Activated CD4-positive, alpha-beta T cell treated with anti-CD3 and anti-CD28 coated beads, Interleukin-2, amount 50 U/mL, for 48 hours (primary cell): ENCODE results near the gene CAPN13.

Source experiments
- DNase-seq, 2 experiments: peaks; one replicate each; pipeline ENCODE4 v3.0.0-alpha.2; 2020

The CAPN13 gene

DNA sequence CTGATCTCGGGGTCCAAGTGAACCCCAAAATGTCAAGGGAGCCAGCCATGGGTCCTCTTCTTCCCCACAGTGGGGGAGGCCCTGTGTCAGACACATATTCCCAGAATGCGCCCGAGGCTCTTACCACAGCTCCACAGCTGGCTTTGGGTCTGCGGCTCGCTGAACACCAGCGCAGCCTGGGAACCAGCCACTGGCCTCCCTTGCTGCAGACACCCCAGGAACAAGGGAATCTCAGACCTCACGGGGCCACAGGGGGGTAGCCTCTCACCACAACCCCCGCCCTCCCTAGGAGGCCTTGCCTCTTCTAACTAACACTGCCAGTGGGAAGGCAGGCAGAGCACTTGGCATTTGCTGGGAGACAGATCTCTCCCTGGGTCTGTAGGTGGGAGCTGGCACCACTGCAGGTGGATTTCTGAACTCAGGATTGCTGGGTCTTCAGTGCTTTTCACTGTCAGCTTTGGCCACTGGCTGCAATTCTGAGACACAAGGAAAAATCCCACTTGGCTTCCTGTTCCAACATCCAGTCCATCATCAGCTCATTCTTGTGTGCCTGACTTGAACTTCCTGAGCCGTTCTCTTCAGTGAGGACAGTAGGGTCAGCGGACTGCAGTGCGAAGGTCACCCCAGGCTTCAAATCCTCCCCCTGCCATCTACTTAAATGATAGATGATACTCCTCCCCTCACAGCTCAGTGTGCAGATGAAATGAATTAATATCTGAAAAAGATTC is 128.7 kb downstream of the CAPN13 start:
- no peak for DNase-seq

DNA sequence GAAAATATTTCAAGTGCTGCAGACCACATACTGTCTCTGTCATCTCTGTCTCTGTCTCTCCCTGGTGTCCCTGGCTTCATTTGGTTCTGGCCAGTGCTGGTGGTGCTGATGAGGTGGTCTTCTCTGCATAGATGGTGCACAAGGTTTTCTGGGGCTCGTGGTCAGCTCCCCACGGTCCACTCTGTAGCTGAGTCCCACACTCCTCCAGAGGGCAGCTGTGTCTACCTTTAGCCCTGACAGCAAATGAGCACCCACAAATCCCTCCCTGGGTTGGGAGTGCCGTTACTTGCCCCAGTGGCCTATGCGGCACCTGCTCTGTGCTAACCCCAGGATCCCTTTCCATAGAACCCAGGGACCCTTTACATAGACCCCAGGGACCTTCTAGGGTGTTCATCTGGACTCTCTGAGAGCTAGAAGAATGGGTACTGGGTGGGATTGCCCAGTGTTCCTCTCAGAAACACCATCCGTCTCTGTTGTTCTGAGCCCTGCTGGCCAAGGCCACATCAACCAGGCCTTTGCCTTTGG is 129.3 kb downstream of the CAPN13 start:
- no peak for DNase-seq

DNA sequence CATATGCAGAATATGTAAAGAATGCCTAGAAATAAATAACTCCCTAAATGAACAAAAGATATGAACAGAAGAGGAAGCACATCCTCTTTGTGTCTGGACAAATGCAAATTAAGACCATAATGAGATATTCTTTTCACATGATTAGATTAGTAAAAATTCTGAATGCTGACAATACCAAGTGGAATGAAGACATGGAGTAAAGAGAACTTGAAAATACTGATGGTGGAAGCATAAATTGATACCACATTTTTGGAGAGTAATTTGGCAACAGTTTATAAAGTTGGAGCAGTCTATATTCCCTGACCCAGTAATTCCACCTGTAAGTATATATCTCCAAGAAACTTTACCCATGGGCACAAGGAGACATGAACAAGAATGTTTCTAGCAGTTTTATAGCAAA is 130.0 kb downstream of the CAPN13 start:
- no peak for DNase-seq

DNA sequence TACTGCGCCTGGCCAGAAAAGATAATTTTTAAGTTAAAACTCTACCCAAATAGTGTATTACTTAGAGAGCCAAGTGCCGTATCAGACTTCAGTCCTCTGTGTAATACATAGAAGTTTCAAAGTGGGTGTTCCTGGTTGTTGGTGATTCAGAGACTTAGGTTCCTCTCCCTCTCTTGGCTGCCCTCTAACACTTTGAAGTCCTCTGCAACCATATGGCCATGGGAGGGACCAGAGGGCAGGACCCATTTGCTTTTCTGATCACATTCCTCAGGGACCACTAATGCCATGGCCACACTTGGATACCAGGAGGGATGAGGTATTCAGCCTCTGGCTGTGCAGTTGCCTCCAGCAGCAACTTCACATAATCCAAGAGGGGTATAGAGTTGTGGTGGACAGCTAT is 131.5 kb downstream of the CAPN13 start:
- no peak for DNase-seq

DNA sequence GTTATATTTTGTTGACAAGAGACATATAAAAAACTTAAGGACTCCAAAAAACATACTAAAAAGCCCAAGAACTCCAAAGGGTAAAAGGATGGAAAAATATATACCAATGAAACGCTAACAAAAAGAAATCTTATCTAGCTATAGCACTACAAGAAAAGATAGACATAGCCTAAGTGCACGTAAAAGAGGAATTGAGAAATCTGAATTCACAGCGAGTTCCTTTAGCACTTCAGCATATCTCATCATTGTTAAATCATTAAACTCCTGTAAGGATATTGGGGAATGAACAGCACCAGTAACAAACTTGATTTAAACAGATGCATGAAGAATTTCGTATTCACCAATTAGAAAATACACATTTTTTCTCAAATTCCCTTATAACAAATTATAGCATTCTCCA is 134.1 kb downstream of the CAPN13 start:
- no peak for DNase-seq
